ENCODE measurements around the gene GMPS.

- TF ChIP-seq YY1 (IDR thresholded peaks at IDR 0.05; ENCODE audit: insufficient read depth, insufficient read length) (no peak), SUZ12 (IDR thresholded peaks at IDR 0.05; ENCODE audit: extremely low read depth, insufficient read depth, insufficient read length) (no peak), ZNF274 (IDR thresholded peaks at IDR 0.05; ENCODE audit: low read depth, low read length) (no peak)
These were observed 75.7 kb downstream of the GMPS start for GRCh38 chr3:155946178-155946577.

Measured in NT2/D1 (cell line).